Erythroblast (primary cell): Measurements from ENCODE around the gene OSER1.

ENCODE experiments used
- DNase-seq, 2 experiments: peaks; one replicate each; lab custom pipeline; 2025; lab: John Stamatoyannopoulos, UW
- GATA1 ChIP-seq: IDR thresholded peaks from 2 replicates; pipeline ENCODE4 v1.6.1; 2011; ENCODE audit warnings: low read depth, mild to moderate bottlenecking, control low read depth, low read length, moderate library complexity
- POLR2A ChIP-seq: IDR thresholded peaks from 2 replicates; pipeline ENCODE4 v1.6.1; 2011; ENCODE audit warnings: mild to moderate bottlenecking, low read length

Gene OSER1

GRCh38 chr20:44186201-44186600 lies 24.4 kb downstream of the OSER1 start:
- DNase-seq: no peak
- TF ChIP-seq POLR2A (no peak), GATA1 (no peak)

- DNase-seq: no peak
- no peak for TF ChIP-seq GATA1
- no peak for TF ChIP-seq POLR2A
Measured at GRCh38 chr20:44185574-44185973, 25.0 kb downstream of the OSER1 start.

GRCh38 chr20:44183282-44183681 lies 27.3 kb downstream of the OSER1 start:
- no peak for DNase-seq
- TF ChIP-seq GATA1: no peak
- no peak for TF ChIP-seq POLR2A

GRCh38 chr20:44182863-44183262 lies 27.7 kb downstream of the OSER1 start:
- no peak for DNase-seq
- TF ChIP-seq GATA1 (no peak), POLR2A (no peak)

GRCh38 chr20:44182135-44182765 lies 28.3 kb downstream of the OSER1 start:
- no peak for DNase-seq
- TF ChIP-seq GATA1 (no peak), POLR2A (no peak)

GRCh38 chr20:44181611-44182010 lies 29.0 kb downstream of the OSER1 start:
- no peak for TF ChIP-seq GATA1
- no peak for TF ChIP-seq POLR2A

GRCh38 chr20:44180814-44181213 lies 29.8 kb downstream of the OSER1 start:
- no peak for TF ChIP-seq GATA1
- no peak for TF ChIP-seq POLR2A
- DNase-seq: no peak

More at GRCh38 chr20:44181611-44182010, 29.0 kb downstream of the OSER1 start:
- no peak for DNase-seq

- TF ChIP-seq GATA1 (no peak), POLR2A (no peak)
Measured at GRCh38 chr20:44176833-44177534, 33.6 kb downstream of the OSER1 start.

GRCh38 chr20:44174996-44175765 lies 35.4 kb downstream of the OSER1 start:
- DNase-seq: no peak
- TF ChIP-seq GATA1 (no peak), POLR2A (no peak)

More at GRCh38 chr20:44176833-44177534, 33.6 kb downstream of the OSER1 start:
- DNase-seq: no peak

- DNase-seq: no peak
- TF ChIP-seq GATA1: no peak
- TF ChIP-seq POLR2A: no peak
Measured at GRCh38 chr20:44173846-44174245, 36.7 kb downstream of the OSER1 start.

- no peak for TF ChIP-seq POLR2A
- no peak for TF ChIP-seq GATA1
- DNase-seq: no peak
Measured at GRCh38 chr20:44173116-44173515, 37.5 kb downstream of the OSER1 start.

- DNase-seq: no peak
- no peak for TF ChIP-seq POLR2A
- no peak for TF ChIP-seq GATA1
Measured at GRCh38 chr20:44172572-44172950, 38.0 kb downstream of the OSER1 start.

GRCh38 chr20:44171775-44172571 lies 38.6 kb downstream of the OSER1 start:
- peak in 1 of 2 experiments; percentile 10 for DNase-seq
- TF ChIP-seq GATA1 (no peak), POLR2A (no peak)
